Left renal pelvis (tissue), 4 donors: ENCODE results near the gene MYOG. TPM values are rescaled to one million over a fixed set of nuclear protein-coding genes. Genes with fewer than 3 reads are reported as not detected.

Experiments used
- DNase-seq, 4 donors: peaks; one replicate each; pipeline ENCODE4 v3.0.0-alpha.2; 2013; ENCODE audit warnings: low read depth in 4 of 4, low spot score in 3 of 4
- polyA plus RNA-seq, 4 donors: library from polyadenylated mRNA; unstranded; fragments of 120-200 nt; gene quantifications; one replicate each; pipeline ENCODE4 v1.2.1, GENCODE V29; 2013; ENCODE audit not compliant: insufficient read length in 4 of 4

Gene MYOG
- polyA plus RNA-seq, 4 donors = 0.10 to 0.23 (median 0.15) TPM

GRCh38 chr1:203035111-203036000 lies 50.5 kb downstream of the MYOG start:
- DNase-seq = no peak

GRCh38 chr1:203034422-203035110 lies 51.2 kb downstream of the MYOG start:
- DNase-seq = no peak

- no peak for DNase-seq
These were observed 51.9 kb downstream of the MYOG start for GRCh38 chr1:203033917-203034316.

GRCh38 chr1:203033287-203033686 lies 52.5 kb downstream of the MYOG start:
- no peak for DNase-seq

Other genes with a start within 250 kb of the MYOG start
- 10 to 100 TPM in 3 of 4 donors, 1 to 10 TPM in 1; 9.0 to 11.8 (median 11.3) TPM for gene RABIF, start 196.9 kb downstream of the MYOG start, polyA plus RNA-seq
- gene KLHL12, start 158.8 kb downstream of the MYOG start, polyA plus RNA-seq = 10 to 100 TPM; 29.6 to 43.6 (median 40.4) TPM
- gene ADIPOR1, start 127.7 kb downstream of the MYOG start, polyA plus RNA-seq = 10 to 100 TPM; 75.0 to 89.6 (median 83.2) TPM
- 10 to 100 TPM; 26.4 to 54.8 (median 45.9) TPM for gene CYB5R1, start 118.8 kb downstream of the MYOG start, polyA plus RNA-seq
- 10 to 100 TPM; 56.0 to 83.9 (median 76.4) TPM for gene TMEM183A, start 78.6 kb downstream of the MYOG start, polyA plus RNA-seq
- gene PPFIA4, start 59.5 kb downstream of the MYOG start, polyA plus RNA-seq = 10 to 100 TPM in 1 of 4 donors, 1 to 10 TPM in 3; 2.2 to 15.3 (median 5.2) TPM
- gene ADORA1, start 41.7 kb upstream of the MYOG start, polyA plus RNA-seq = 1 to 10 TPM; 1.6 to 6.8 (median 4.4) TPM
- gene MYBPH, start 89.8 kb upstream of the MYOG start, polyA plus RNA-seq = under 1 TPM; 0.07 to 0.24 (median 0.16) TPM
- 10 to 100 TPM in 2 of 4 donors, 1 to 10 TPM in 1, under 1 TPM in 1; 0.71 to 12.3 (median 9.7) TPM for gene CHI3L1, start 100.7 kb upstream of the MYOG start, polyA plus RNA-seq
- gene CHIT1, start 143.7 kb upstream of the MYOG start, polyA plus RNA-seq = under 1 TPM; 0.04 to 0.15 (median 0.08) TPM
- 100 to 1,000 TPM; 103 to 223 (median 144) TPM for gene BTG2, start 219.5 kb upstream of the MYOG start, polyA plus RNA-seq